Cardiac muscle cell (in vitro differentiated cells and primary cell): ENCODE results near the gene MB. TPM values are rescaled to one million over a fixed set of nuclear protein-coding genes. Genes with fewer than 3 reads are reported as not detected.

Experiments
- DNase-seq, 2 donors: peaks; one replicate each; pipeline versions ENCODE4 v3.0.0 to v3.0.0-alpha.2; 2010 to 2017; ENCODE audit warnings: low read depth in 1 of 2, low spot score in 1 of 2
- H3K27ac ChIP-seq: fragments of 200-600 bp; sonication (generic); 2 replicates; pipeline ENCODE4 v1.5.1; 2016
- H3K27me3 ChIP-seq: fragments of 200-600 bp; sonication (generic); 2 replicates; pipeline ENCODE4 v1.6.0; 2016; ENCODE audit warnings: control low read depth
- H3K36me3 ChIP-seq: fragments of 200-600 bp; sonication (generic); 2 replicates; pipeline ENCODE4 v1.5.1; 2016; ENCODE audit warnings: control low read depth
- H3K4me1 ChIP-seq: fragments of 200-600 bp; sonication (generic); 2 replicates; pipeline ENCODE4 v1.8.1; 2017; ENCODE audit warnings: low read depth, mild to moderate bottlenecking, mixed run types
- H3K4me3 ChIP-seq: fragments of 200-600 bp; sonication (generic); 2 replicates; pipeline ENCODE4 v1.5.1; 2016; ENCODE audit warnings: mild to moderate bottlenecking
- H3K9me3 ChIP-seq: fragments of 200-600 bp; sonication (generic); 2 replicates; pipeline ENCODE4 v1.5.1; 2017; ENCODE audit warnings: low read depth, mild to moderate bottlenecking, control low read depth
- polyA plus RNA-seq: library from polyadenylated mRNA; unstranded; fragments of >200 nt; fragmentation: Nextera tagmentation; extraction: Ambion mirVana; gene quantifications from 2 replicates; pipeline ENCODE4 v1.2.1, GENCODE V29; 2016
- total RNA-seq: library from RNA; depleted of rRNA; stranded (reverse); fragments of >200 nt; gene quantifications from 2 replicates; pipeline ENCODE4 v1.2.3, GENCODE V29; 2016
- TF ChIP-seq, protein P1 (sequence below): IDR thresholded peaks from 2 replicates; pipeline ENCODE4 v1.5.1; 2012; ENCODE audit warnings: low read depth, mild to moderate bottlenecking, low read length

MB gene
- total and polyA plus RNA-seq, 2 experiments from 2014 or later = 829 to 1,065 TPM

DNA sequence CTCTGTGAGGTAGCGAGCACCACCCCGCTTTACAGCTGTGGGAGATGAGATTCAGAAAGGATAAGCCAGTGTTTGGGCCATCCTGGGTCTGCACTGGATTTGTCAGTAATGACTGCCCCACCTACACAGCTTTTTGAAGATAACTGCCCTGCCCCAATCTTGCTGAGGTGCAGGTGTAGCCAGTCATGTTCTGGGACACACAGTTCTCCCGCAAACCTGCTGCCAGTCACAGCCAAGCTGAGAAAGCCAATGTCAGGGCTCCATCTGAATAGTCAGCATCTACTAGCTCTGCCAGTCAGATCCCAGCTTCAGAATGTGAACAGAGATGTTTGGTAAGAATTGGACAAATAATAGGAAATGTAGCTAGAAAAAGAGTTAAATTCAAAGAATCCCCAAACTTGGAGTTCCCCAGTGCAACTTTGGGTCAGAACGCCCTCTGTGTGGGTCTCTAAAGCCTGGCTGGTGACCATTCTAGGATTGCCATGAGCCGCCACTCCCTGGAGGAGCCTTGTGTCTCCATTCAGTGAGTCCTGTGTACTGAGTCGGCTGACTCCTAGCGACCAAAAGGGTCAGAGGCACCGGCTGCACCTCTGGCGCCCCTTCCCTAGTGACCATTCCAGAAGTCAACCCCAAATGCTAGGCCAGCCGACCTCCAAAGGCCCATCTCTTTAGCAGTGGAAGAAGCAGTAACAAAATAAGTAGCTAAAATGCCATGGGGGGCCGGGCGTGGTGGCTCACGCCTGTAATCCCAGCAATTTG lies 2.4 kb upstream of the MB start:
- DNase-seq = no peak
- no peaks in the 10 kb centered on the region for H3K9me3 ChIP-seq

DNA sequence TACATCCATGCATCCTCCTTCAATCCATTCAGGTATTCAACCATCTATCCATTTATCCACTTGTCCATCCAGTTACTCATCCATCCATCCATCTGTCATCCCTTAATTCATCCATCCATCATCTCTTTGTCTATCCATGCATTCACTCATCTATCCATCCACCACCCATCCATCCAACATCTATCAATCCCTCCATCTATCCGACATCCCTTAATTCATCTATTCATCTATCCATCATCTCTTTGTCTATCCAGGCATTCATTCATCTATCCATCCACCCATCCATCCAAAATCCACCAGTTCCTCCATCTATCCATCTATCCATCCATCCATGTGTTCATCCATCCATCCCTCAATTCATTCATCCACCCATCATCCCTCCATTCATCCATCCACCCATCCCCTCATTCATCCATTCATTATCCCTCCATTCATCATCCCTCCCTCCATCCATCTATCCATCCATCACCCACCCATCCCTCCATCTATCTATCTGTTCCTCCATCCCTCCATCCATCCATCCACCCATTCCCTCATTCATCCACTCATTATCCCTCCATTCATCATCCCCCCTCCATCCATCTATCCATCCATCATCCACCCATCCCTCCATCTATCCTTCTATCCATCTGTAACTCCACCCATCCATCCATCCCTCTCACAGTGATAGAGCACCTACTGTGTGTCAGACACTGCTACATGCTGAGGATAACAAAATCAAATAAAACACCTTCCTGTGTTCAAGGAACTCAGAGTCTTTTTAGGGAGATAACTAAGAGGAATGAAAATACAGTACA lies 1.5 kb upstream of the MB start:
- Histone ChIP-seq H3K4me1 (peaks cover 81% of the 10 kb centered on the region), H3K27me3 (no peaks in the 10 kb centered on the region), H3K27ac (peak overlapping the region; percentile 95), H3K9me3 (no peaks in the 10 kb centered on the region), H3K4me3 (no peak overlapping the region), H3K36me3 (no peaks in the 10 kb centered on the region)
- TF ChIP-seq, protein P1, sequence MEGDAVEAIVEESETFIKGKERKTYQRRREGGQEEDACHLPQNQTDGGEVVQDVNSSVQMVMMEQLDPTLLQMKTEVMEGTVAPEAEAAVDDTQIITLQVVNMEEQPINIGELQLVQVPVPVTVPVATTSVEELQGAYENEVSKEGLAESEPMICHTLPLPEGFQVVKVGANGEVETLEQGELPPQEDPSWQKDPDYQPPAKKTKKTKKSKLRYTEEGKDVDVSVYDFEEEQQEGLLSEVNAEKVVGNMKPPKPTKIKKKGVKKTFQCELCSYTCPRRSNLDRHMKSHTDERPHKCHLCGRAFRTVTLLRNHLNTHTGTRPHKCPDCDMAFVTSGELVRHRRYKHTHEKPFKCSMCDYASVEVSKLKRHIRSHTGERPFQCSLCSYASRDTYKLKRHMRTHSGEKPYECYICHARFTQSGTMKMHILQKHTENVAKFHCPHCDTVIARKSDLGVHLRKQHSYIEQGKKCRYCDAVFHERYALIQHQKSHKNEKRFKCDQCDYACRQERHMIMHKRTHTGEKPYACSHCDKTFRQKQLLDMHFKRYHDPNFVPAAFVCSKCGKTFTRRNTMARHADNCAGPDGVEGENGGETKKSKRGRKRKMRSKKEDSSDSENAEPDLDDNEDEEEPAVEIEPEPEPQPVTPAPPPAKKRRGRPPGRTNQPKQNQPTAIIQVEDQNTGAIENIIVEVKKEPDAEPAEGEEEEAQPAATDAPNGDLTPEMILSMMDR = no peak
- no peak for DNase-seq

More for the DNA sequence above, 2.4 kb upstream of the MB start:
- Histone ChIP-seq H3K4me3 (no peak overlapping the region), H3K4me1 (peaks cover 72% of the 10 kb centered on the region), H3K27me3 (no peaks in the 10 kb centered on the region), H3K27ac (peak overlapping the region; percentile 94), H3K36me3 (no peaks in the 10 kb centered on the region)
- TF ChIP-seq, protein P1 = no peak

DNA sequence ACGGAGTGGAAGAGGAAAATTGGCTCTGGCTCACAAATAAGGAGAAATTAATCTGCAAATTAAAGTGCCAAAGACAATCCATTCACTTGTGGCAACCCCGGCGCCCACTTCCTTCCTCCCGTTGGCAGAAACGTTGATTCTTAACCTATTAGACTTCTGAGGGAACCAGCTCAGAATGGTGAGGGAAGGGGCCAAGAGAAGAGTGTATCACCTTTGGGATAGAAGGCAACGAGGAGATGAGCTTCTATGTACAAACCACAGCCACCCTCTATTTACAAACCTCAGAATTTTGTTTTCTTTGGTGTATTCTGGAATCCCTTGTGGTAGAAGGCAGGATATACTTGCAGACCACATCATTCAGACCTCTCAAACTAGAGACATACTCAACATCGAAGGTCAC lies 1.1 kb downstream of the MB start:
- TF ChIP-seq, protein P1 = no peak
- DNase-seq = no peak
- no peaks in the 10 kb centered on the region for H3K27me3 ChIP-seq
- no peak overlapping the region for H3K4me3 ChIP-seq
- H3K9me3 ChIP-seq = no peaks in the 10 kb centered on the region
- H3K36me3 ChIP-seq = no peaks in the 10 kb centered on the region
- H3K4me1 ChIP-seq = peaks cover 81% of the 10 kb centered on the region
- H3K27ac ChIP-seq = peak overlapping the region; percentile 95

DNA sequence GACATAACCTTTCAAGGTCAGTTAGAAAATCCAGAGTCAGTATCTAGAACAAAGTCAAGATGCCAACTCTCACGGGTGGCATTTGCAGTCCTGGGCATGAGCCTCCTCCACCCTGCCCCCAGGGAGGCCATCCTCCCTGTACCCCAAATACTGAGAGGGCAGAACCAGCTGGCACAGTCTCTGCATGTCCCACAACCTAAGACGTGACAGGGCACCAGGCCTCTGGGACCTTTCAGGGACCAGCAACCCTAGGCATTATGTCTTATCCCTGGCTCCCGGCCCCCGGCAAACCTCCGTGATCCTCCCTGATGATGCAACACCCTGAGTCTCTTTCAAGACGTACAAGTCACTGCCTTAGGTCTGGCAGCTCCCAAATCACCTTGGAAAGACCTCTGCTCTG lies 2.0 kb downstream of the MB start:
- Histone ChIP-seq H3K27me3 (no peaks in the 10 kb centered on the region), H3K4me1 (peaks cover 74% of the 10 kb centered on the region), H3K36me3 (peaks cover 4% of the 10 kb centered on the region), H3K4me3 (no peak overlapping the region), H3K9me3 (no peaks in the 10 kb centered on the region), H3K27ac (peak overlapping the region; percentile 95)
- TF ChIP-seq, protein P1 = no peak
- peak in 1 of 2 donors; percentile 55 for DNase-seq

DNA sequence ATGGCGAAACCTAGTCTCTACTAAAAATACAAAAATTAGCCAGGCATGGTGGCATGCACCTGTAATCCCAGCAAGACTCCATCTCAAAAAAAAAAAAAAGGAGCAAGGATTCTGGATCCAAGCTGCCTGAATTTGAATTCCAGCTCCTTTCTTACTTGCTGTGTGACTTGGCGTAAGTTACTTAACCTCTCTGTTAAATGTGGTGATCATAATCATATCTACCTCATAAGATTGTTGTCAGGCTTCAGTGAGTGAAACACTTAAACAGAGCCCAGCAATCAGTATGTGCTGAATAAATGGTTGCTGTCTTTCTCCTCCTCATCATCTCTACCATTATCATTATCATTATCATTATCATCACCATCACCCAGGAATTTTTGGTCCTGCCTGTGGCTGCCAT lies 2.7 kb downstream of the MB start:
- Histone ChIP-seq H3K36me3 (peaks cover 5% of the 10 kb centered on the region), H3K27me3 (no peaks in the 10 kb centered on the region), H3K9me3 (no peaks in the 10 kb centered on the region), H3K4me3 (no peak overlapping the region), H3K27ac (peak overlapping the region; percentile 95), H3K4me1 (peaks cover 70% of the 10 kb centered on the region)
- no peak for DNase-seq
- TF ChIP-seq, protein P1 = no peak
